ENCODE data around the gene OPN3. TPM values are rescaled to one million over a fixed set of nuclear protein-coding genes. Genes with fewer than 3 reads are reported as not detected.
A peak's percentile ranks its signal among the peaks of the same experiment; 100 is the strongest.
"Not testable (repeated sequence)": the region's sequence is repeated elsewhere in the genome, so short reads cannot be mapped to it uniquely, and the experiment has no call there.

The OPN3 gene
- 10 to 100 TPM in 2 of 4 donors, 1 to 10 TPM in 2; 5.3 to 12.4 (median 8.0) TPM for total RNA-seq

- TF ChIP-seq CTCF (IDR thresholded peaks at IDR 0.05): peak in 1 of 3 experiments; percentile 17
- TF ChIP-seq POLR2A (IDR thresholded peaks at IDR 0.05; ENCODE audit: low read depth): no peak
- peak; percentile 57 to 74 for TF ChIP-seq POLR2AphosphoS5 (IDR thresholded peaks at IDR 0.05)
- no peak for TF ChIP-seq EP300 (IDR thresholded peaks at IDR 0.05)
- Histone ChIP-seq H3K36me3 (peaks cover 0 to 2% (median 0%) of the 10 kb centered on the region in 4 donors), H3K4me3 (peak within 1 kb of the TSS; percentile 81 to 93 (median 91)), H3K27ac (replicated peaks in 1 of 4) (peak within 1 kb of the TSS; percentile 82 to 87 (median 84)), H3K9me3 (no peaks in the 10 kb centered on the region), H3K4me1 (peaks cover 3 to 37% (median 31%) of the 10 kb centered on the region in 4 donors), H3K27me3 (no peaks in the 10 kb centered on the region)
- peak; percentile 96 for DNase-seq (ENCODE audit: extremely low spot score)
- 43% methylated on average over 9 of the region's 81 CpGs for WGBS
- intact Hi-C loops (cut with DNase I): loop anchor here (5.0 to 10.0 kb wide), 2 partner anchors 123 to 204 kb away; partner anchors contain the start of genes EXO1 and FH
Observed at GRCh38 chr1:241640149-241640866, at the start of gene OPN3, which contains the start of gene CHML. OPN3 (minus strand) TSS chr1:241640369; CDS start chr1:241640254, 115 bp downstream. CHML (minus strand) TSS chr1:241640369; CDS start chr1:241635766, 4,603 bp downstream.

- H3K4me3 ChIP-seq: no peak overlapping the region
- H3K36me3 ChIP-seq: no peaks in the 10 kb centered on the region
- peaks cover 0 to 4% (median 0%) of the 10 kb centered on the region in 4 donors for H3K9me3 ChIP-seq
- no peaks in the 10 kb centered on the region for H3K27me3 ChIP-seq
- H3K27ac ChIP-seq (replicated peaks in 1 of 4): no peak overlapping the region
- WGBS: 43% methylated on average over 2 of the region's 2 CpGs
- DNase-seq (ENCODE audit: extremely low spot score): no peak
- TF ChIP-seq POLR2A (IDR thresholded peaks at IDR 0.05; ENCODE audit: low read depth) (no peak), POLR2AphosphoS5 (IDR thresholded peaks at IDR 0.05) (no peak), CTCF (IDR thresholded peaks at IDR 0.05) (no peak), EP300 (IDR thresholded peaks at IDR 0.05) (no peak)
- H3K4me1 ChIP-seq: no peaks in the 10 kb centered on the region
- intact Hi-C loops (cut with DNase I): no loop called here
Observed at GRCh38 chr1:241688940-241689368, 48.8 kb upstream of the OPN3 start.

- TF ChIP-seq EP300 (IDR thresholded peaks at IDR 0.05): no peak
- TF ChIP-seq CTCF (IDR thresholded peaks at IDR 0.05): no peak
- no peak for TF ChIP-seq POLR2AphosphoS5 (IDR thresholded peaks at IDR 0.05)
- no peak for TF ChIP-seq POLR2A (IDR thresholded peaks at IDR 0.05; ENCODE audit: low read depth)
- H3K4me1 ChIP-seq: no peaks in the 10 kb centered on the region
- peaks cover 0 to 4% (median 0%) of the 10 kb centered on the region in 4 donors for H3K27me3 ChIP-seq
- H3K9me3 ChIP-seq: peaks cover 0 to 2% (median 0%) of the 10 kb centered on the region in 4 donors
- no peak overlapping the region for H3K27ac ChIP-seq (replicated peaks in 1 of 4)
- intact Hi-C loops (cut with DNase I): no loop called here
- no peaks in the 10 kb centered on the region for H3K36me3 ChIP-seq
- DNase-seq (ENCODE audit: extremely low spot score): no peak
- WGBS: 93% methylated on average over 1 of the region's 1 CpG
- no peak overlapping the region for H3K4me3 ChIP-seq
Observed at GRCh38 chr1:241684108-241684507, 43.9 kb upstream of the OPN3 start.

- no peak overlapping the region for H3K4me3 ChIP-seq
- WGBS: 99% methylated on average over 2 of the region's 2 CpGs
- no peak overlapping the region for H3K27ac ChIP-seq (replicated peaks in 1 of 4)
- no peaks in the 10 kb centered on the region for H3K4me1 ChIP-seq
- no peaks in the 10 kb centered on the region for H3K36me3 ChIP-seq
- intact Hi-C loops (cut with DNase I): no loop called here
- DNase-seq (ENCODE audit: extremely low spot score): no peak
- H3K9me3 ChIP-seq: no peaks in the 10 kb centered on the region
- H3K27me3 ChIP-seq: peaks cover 0 to 4% (median 0%) of the 10 kb centered on the region in 4 donors
- TF ChIP-seq POLR2AphosphoS5 (IDR thresholded peaks at IDR 0.05): no peak
- TF ChIP-seq POLR2A (IDR thresholded peaks at IDR 0.05; ENCODE audit: low read depth): no peak
- TF ChIP-seq EP300 (IDR thresholded peaks at IDR 0.05): no peak
- no peak for TF ChIP-seq CTCF (IDR thresholded peaks at IDR 0.05)
Observed at GRCh38 chr1:241682921-241683320, 42.8 kb upstream of the OPN3 start.

- H3K36me3 ChIP-seq; H3K27me3 ChIP-seq; H3K4me1 ChIP-seq; H3K9me3 ChIP-seq; H3K27ac ChIP-seq (replicated peaks in 1 of 4); H3K4me3 ChIP-seq; intact Hi-C loops (cut with DNase I); DNase-seq (ENCODE audit: extremely low spot score): not testable (repeated sequence)
- 68% methylated on average over 4 of the region's 4 CpGs for WGBS
Observed at GRCh38 chr1:241681861-241682448, 41.8 kb upstream of the OPN3 start.
